HEK293 (cell line): ENCODE measurements around the gene DEK.

ENCODE experiments used
- ELK4 ChIP-seq: IDR thresholded peaks from 2 replicates; pipeline ENCODE4 v1.6.1; 2011; ENCODE audit warnings: mild to moderate bottlenecking, low read depth, low read length, borderline replicate concordance
- PATZ1 ChIP-seq: fragments of 450-650 bp; formaldehyde crosslinking; IDR thresholded peaks from 2 replicates; pipeline ENCODE4 v1.5.1; 2016; ENCODE audit warnings: missing biosample characterization, missing genetic modification characterization
- PRDM10 ChIP-seq: fragments of 450-650 bp; formaldehyde crosslinking; IDR thresholded peaks from 2 replicates; pipeline ENCODE4 v1.5.1; 2016; ENCODE audit warnings: missing biosample characterization, missing genetic modification characterization
- TSHZ1 ChIP-seq: fragments of 450-650 bp; formaldehyde crosslinking; IDR thresholded peaks from 2 replicates; pipeline ENCODE4 v1.5.1; 2016; ENCODE audit warnings: missing biosample characterization, missing genetic modification characterization, borderline replicate concordance
- YY1 ChIP-seq: fragments of 450-650 bp; formaldehyde crosslinking; IDR thresholded peaks from 2 replicates; pipeline ENCODE4 v1.5.1; 2018; ENCODE audit warnings: missing biosample characterization, missing genetic modification characterization
- ZBTB44 ChIP-seq: fragments of 450-650 bp; IDR thresholded peaks from 2 replicates; pipeline ENCODE4 v1.5.1; 2018; ENCODE audit warnings: missing biosample characterization, mild to moderate bottlenecking, missing genetic modification characterization
- ZEB2 ChIP-seq: fragments of 450-650 bp; formaldehyde crosslinking; IDR thresholded peaks from 2 replicates; pipeline ENCODE4 v1.5.1; 2016; ENCODE audit warnings: missing biosample characterization, missing genetic modification characterization
- ZFHX2 ChIP-seq: fragments of 450-650 bp; formaldehyde crosslinking; conservative IDR thresholded peaks from 2 replicates; pipeline ENCODE4 v1.5.1; 2016; ENCODE audit warnings: missing biosample characterization, missing genetic modification characterization
- ZIC2 ChIP-seq: fragments of 450-650 bp; formaldehyde crosslinking; IDR thresholded peaks from 2 replicates; pipeline ENCODE4 v1.5.1; 2016; ENCODE audit warnings: missing biosample characterization, missing genetic modification characterization
- ZNF132 ChIP-seq: fragments of 450-650 bp; formaldehyde crosslinking; IDR thresholded peaks from 2 replicates; pipeline ENCODE4 v1.5.1; 2017; ENCODE audit warnings: missing biosample characterization, missing genetic modification characterization, borderline replicate concordance
- ZNF155 ChIP-seq: fragments of 450-650 bp; formaldehyde crosslinking; IDR thresholded peaks from 2 replicates; pipeline ENCODE4 v1.5.1; 2016; ENCODE audit warnings: missing biosample characterization, missing genetic modification characterization
- ZNF362 ChIP-seq: fragments of 450-650 bp; formaldehyde crosslinking; IDR thresholded peaks from 2 replicates; pipeline ENCODE4 v1.5.1; 2016; ENCODE audit warnings: missing biosample characterization, missing genetic modification characterization
- ZNF398 ChIP-seq: fragments of 450-650 bp; formaldehyde crosslinking; IDR thresholded peaks from 2 replicates; pipeline ENCODE4 v1.5.1; 2017; ENCODE audit warnings: missing biosample characterization, missing genetic modification characterization
- ZNF423 ChIP-seq: fragments of 450-650 bp; formaldehyde crosslinking; IDR thresholded peaks from 2 replicates; pipeline ENCODE4 v1.5.1; 2016; ENCODE audit warnings: missing biosample characterization, missing genetic modification characterization
- ZNF555 ChIP-seq: fragments of 450-650 bp; formaldehyde crosslinking; conservative IDR thresholded peaks from 2 replicates; pipeline ENCODE4 v1.5.1; 2017; ENCODE audit warnings: missing biosample characterization, mild to moderate bottlenecking, missing genetic modification characterization, inconsistent platforms
- ZNF571 ChIP-seq: fragments of 450-650 bp; formaldehyde crosslinking; IDR thresholded peaks from 2 replicates; pipeline ENCODE4 v1.5.0; 2017; ENCODE audit warnings: missing biosample characterization, missing genetic modification characterization
- ZNF645 ChIP-seq: fragments of 450-650 bp; formaldehyde crosslinking; IDR thresholded peaks from 2 replicates; pipeline ENCODE4; 2016; ENCODE audit warnings: missing biosample characterization, missing genetic modification characterization
- ZNF670 ChIP-seq: fragments of 450-650 bp; formaldehyde crosslinking; IDR thresholded peaks from 2 replicates; pipeline ENCODE4 v1.5.1; 2016; ENCODE audit warnings: missing biosample characterization, missing genetic modification characterization, low read depth
- ZNF76 ChIP-seq: fragments of 450-650 bp; formaldehyde crosslinking; IDR thresholded peaks from 2 replicates; pipeline ENCODE4; 2016; ENCODE audit warnings: low read depth, missing biosample characterization, missing genetic modification characterization, borderline replicate concordance
- ZSCAN23 ChIP-seq: fragments of 450-650 bp; formaldehyde crosslinking; IDR thresholded peaks from 2 replicates; pipeline ENCODE4 v1.5.1; 2016; ENCODE audit warnings: missing biosample characterization, missing genetic modification characterization
- ZXDB ChIP-seq: fragments of 450-650 bp; formaldehyde crosslinking; IDR thresholded peaks from 2 replicates; pipeline ENCODE4 v1.5.1; 2016; ENCODE audit warnings: missing biosample characterization, missing genetic modification characterization

Gene DEK

GRCh38 chr6:18263418-18264218, 712 bp downstream of the DEK start (continued):
- TF ChIP-seq ZNF398 (tag by site-specific recombination) (peak; percentile 55), ZNF76 (tag by site-specific recombination) (peak; percentile 40; the same call in 1 of the 2 replicates), ZNF423 (no peak), TSHZ1 (no peak), PATZ1 (tag by site-specific recombination) (peak; percentile 80), ZNF571 (tag by site-specific recombination) (no peak), PRDM10 (tag by site-specific recombination) (0 out of 2 replicates have a peak, but pooled peaks have one; percentile 8), ZNF555 (tag by site-specific recombination) (no peak), ZNF670 (tag by site-specific recombination) (no peak), ZNF645 (tag by site-specific recombination) (no peak), ZNF132 (tag by site-specific recombination) (no peak), ZIC2 (tag by site-specific recombination) (peak; percentile 85), ZNF155 (no peak), YY1 (tag by site-specific recombination) (no peak), ZNF362 (tag by site-specific recombination) (no peak), ZFHX2 (tag by site-specific recombination) (peak; percentile 12; the same call in 1 of the 2 replicates), ZEB2 (tag by site-specific recombination) (peak; percentile 46; the same call in 1 of the 2 replicates), ZSCAN23 (tag by site-specific recombination) (no peak), ZXDB (tag by site-specific recombination) (peak; percentile 99), ELK4 (no peak), ZBTB44 (no peak)
